Ascending aorta (tissue), 2 donors: ENCODE results near the gene MYH16. TPM values are rescaled to one million over a fixed set of nuclear protein-coding genes. Genes with fewer than 3 reads are reported as not detected.
"Not testable (repeated sequence)": the region's sequence is repeated elsewhere in the genome, so short reads cannot be mapped to it uniquely, and the experiment has no call there.

Source experiments
- DNase-seq, 2 donors: peaks; one replicate each; pipeline ENCODE4 v3.0.0-alpha.2; 2019; ENCODE audit warnings: low spot score in 2 of 2
- H3K27ac ChIP-seq, 2 donors: fragments of 200-600 bp; sonication (generic); one replicate each; pipeline ENCODE4 v1.5.1; 2016 to 2017; ENCODE audit warnings: mild to moderate bottlenecking in 1 of 2
- H3K27me3 ChIP-seq: fragments of 200-600 bp; sonication (generic); one replicate; pipeline ENCODE4 v1.5.1; 2017
- H3K36me3 ChIP-seq, 2 donors: fragments of 200-600 bp; sonication (generic); one replicate each; pipeline ENCODE4 v1.5.1; 2016
- H3K4me1 ChIP-seq, 2 donors: fragments of 200-600 bp; sonication (generic); one replicate each; pipeline ENCODE4 v1.5.1; 2016 to 2017; ENCODE audit warnings: mild to moderate bottlenecking in 1 of 2
- H3K4me3 ChIP-seq, 2 donors: fragments of 200-600 bp; sonication (generic); one replicate each; pipeline ENCODE4 v1.5.1; 2016 to 2017; ENCODE audit warnings: mild to moderate bottlenecking in 1 of 2
- H3K9me3 ChIP-seq, 2 donors: fragments of 200-600 bp; sonication (generic); one replicate each; pipeline ENCODE4 v1.5.1; 2016
- intact Hi-C: fragments of 100-400 bp; cut with DNase I; formaldehyde crosslinking; loops from one replicate; pipeline ENCODE4 v1.15.1; 2023
- total RNA-seq: library from RNA; depleted of rRNA; stranded (reverse); fragments of >200 nt; gene quantifications from one replicate; pipeline ENCODE4 v1.1.0, GENCODE V29; 2016
- TF ChIP-seq, protein P1 (sequence below), 3 experiments: fragments of 200-600 bp in 2 of 3; fragments of 450-650 bp in 1 of 3; sonication (generic) in 2 of 3; IDR thresholded peaks; one replicate each; pipeline ENCODE4 v1.5.1; 2016 to 2019; ENCODE audit warnings: antibody characterized with exemption in 3 of 3, mild to moderate bottlenecking in 1 of 3, moderate library complexity in 1 of 3

MYH16 gene
- total RNA-seq, 1 donor from 2014 or later: not detected

DNA sequence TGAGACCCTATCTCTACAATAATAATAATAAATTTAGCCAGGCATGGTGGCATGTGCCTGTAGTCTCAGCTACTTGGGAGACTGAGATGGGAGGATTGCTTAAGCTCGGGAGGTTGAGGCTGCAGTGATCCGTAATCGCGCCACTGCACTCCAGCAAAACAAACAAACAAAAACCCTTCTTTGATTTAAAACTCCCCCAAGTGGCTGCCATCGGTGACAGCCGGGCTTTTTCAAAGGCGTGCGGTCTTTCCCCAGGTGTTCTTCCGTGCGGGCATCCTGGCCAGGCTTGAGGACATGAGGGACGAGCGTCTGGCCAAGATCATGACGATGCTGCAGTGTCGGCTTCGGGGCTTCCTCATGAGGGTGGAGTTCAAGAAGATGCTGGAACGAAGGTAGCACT is 1.9 kb upstream of the MYH16 start:
- DNase-seq: no peak
- Histone ChIP-seq H3K4me1 (peaks cover 0 to 13% of the 10 kb centered on the region in 2 donors), H3K27ac (no peak overlapping the region), H3K4me3 (no peak overlapping the region), H3K27me3 (no peaks in the 10 kb centered on the region), H3K9me3 (no peaks in the 10 kb centered on the region), H3K36me3 (no peaks in the 10 kb centered on the region)
- TF ChIP-seq, protein P1, sequence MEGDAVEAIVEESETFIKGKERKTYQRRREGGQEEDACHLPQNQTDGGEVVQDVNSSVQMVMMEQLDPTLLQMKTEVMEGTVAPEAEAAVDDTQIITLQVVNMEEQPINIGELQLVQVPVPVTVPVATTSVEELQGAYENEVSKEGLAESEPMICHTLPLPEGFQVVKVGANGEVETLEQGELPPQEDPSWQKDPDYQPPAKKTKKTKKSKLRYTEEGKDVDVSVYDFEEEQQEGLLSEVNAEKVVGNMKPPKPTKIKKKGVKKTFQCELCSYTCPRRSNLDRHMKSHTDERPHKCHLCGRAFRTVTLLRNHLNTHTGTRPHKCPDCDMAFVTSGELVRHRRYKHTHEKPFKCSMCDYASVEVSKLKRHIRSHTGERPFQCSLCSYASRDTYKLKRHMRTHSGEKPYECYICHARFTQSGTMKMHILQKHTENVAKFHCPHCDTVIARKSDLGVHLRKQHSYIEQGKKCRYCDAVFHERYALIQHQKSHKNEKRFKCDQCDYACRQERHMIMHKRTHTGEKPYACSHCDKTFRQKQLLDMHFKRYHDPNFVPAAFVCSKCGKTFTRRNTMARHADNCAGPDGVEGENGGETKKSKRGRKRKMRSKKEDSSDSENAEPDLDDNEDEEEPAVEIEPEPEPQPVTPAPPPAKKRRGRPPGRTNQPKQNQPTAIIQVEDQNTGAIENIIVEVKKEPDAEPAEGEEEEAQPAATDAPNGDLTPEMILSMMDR (IDR thresholded peaks at IDR 0.05): no peak
- intact Hi-C loops: no loop called here

DNA sequence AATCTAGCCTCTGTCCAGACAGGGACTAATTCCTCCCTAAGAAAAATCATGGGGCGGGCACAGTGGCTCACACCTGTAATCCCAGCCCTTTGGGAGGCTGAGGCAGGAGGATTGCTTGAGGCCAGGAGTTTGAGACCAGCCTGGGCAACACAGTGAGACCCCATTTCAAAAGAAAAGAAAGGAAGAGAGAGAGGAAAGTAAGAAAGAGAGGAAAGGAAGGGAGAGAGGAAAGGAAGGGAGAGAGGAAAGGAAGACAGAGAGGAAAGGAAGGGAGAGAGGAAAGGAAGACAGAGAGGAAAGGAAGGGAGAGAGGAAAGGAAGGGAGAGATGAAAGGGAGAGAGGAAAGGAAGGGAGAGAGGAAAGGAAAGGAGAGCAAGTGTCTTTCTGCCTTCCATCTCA is 922 bp downstream of the MYH16 start:
- DNase-seq, H3K9me3 ChIP-seq, H3K36me3 ChIP-seq, H3K4me1 ChIP-seq, H3K27ac ChIP-seq, intact Hi-C loops, H3K27me3 ChIP-seq, H3K4me3 ChIP-seq: not testable (repeated sequence)

DNA sequence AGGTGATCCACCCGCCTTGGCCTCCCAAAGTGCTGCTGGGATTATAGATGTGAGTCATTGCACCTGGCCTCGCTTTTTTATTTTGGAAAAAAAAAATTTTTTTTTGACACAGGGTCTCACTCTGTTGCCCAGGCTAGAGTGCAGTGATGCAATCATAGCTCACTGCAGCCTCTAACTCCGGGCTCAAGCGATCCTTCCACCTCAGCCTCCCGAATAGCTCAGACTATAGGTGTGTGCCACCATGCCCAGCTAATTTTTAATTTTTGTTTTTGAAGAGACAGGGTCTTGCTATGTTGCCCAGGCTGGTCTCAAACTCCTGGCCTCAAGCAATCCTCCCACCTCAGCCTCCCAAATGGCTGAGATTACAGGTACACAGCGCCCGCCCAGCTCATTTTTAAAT is 2.3 kb downstream of the MYH16 start:
- H3K9me3 ChIP-seq, H3K4me3 ChIP-seq, intact Hi-C loops, H3K27ac ChIP-seq, DNase-seq, H3K27me3 ChIP-seq, H3K4me1 ChIP-seq, H3K36me3 ChIP-seq: not testable (repeated sequence)

DNA sequence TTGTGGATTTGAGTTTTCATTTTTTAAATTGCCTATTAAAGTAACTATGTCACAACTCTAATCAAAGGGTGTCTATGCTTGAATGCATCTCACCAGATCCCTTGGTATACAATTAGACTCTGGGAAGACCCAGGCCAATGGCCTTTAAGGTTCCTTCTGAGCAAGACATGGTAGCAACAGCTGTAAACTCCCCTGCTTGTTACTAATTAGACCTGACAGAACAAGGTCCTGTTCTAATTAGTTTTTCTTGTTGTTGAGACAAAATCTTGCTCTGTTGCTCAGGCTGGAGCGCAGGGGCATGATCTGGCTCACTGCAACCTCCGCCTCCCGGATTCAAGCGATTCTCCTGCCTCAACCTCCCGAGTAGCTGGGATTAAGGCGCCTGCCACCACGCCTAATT is 2.9 kb downstream of the MYH16 start:
- Histone ChIP-seq H3K27me3 (no peaks in the 10 kb centered on the region), H3K36me3 (no peaks in the 10 kb centered on the region), H3K9me3 (no peaks in the 10 kb centered on the region), H3K4me3 (no peak overlapping the region), H3K4me1 (no peaks in the 10 kb centered on the region), H3K27ac (no peak overlapping the region)
- TF ChIP-seq, protein P1 (IDR thresholded peaks at IDR 0.05): no peak
- intact Hi-C loops: no loop called here
- no peak for DNase-seq

DNA sequence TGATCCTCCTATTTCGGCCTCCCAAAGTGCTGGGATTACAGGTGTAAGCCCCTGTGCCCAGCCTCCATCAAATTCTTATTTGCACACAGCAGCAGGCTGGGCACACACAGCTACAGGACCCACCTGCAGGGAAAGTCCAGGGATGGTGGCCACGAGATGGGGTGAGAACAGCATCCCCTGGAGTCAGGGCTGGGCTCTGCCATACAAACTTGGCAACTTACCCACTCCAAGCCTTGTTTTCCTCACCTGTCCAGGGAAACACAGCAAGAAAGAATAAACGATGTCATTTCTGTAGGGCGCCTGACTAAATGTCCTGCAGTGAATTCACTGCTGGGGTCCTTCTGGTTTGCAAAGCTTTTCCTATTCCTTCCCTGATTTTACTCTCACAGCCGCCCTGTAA is 5.5 kb downstream of the MYH16 start:
- no peaks in the 10 kb centered on the region for H3K27me3 ChIP-seq
- intact Hi-C loops: no loop called here

DNA sequence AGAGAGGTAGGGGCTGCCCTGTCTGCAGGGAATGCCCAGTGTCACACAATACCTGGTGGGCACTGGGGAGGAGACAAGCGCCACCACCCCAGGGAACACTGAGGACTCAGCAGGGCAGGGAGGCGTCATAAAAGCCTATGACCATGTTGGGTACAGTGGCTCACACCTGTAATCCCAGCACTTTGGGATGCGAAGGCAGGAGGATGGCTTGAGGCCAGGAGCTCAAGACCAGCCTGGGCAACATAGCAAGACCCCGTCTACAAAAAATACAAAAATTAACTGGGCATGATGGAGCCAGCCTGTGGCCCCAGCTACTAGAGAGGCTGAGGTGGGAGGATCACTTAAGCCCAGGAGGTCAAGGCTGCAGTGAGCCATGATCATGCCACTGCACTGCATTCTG is 11.5 kb downstream of the MYH16 start:
- H3K36me3 ChIP-seq, H3K27me3 ChIP-seq, H3K4me3 ChIP-seq, H3K27ac ChIP-seq, H3K4me1 ChIP-seq, intact Hi-C loops, H3K9me3 ChIP-seq, DNase-seq: not testable (repeated sequence)

More for the DNA sequence above, 5.5 kb downstream of the MYH16 start:
- no peak overlapping the region for H3K27ac ChIP-seq
- no peak overlapping the region for H3K4me3 ChIP-seq
- H3K9me3 ChIP-seq: no peaks in the 10 kb centered on the region
- no peaks in the 10 kb centered on the region for H3K36me3 ChIP-seq
- DNase-seq: no peak
- TF ChIP-seq, protein P1 (IDR thresholded peaks at IDR 0.05): no peak
- H3K4me1 ChIP-seq: no peaks in the 10 kb centered on the region

DNA sequence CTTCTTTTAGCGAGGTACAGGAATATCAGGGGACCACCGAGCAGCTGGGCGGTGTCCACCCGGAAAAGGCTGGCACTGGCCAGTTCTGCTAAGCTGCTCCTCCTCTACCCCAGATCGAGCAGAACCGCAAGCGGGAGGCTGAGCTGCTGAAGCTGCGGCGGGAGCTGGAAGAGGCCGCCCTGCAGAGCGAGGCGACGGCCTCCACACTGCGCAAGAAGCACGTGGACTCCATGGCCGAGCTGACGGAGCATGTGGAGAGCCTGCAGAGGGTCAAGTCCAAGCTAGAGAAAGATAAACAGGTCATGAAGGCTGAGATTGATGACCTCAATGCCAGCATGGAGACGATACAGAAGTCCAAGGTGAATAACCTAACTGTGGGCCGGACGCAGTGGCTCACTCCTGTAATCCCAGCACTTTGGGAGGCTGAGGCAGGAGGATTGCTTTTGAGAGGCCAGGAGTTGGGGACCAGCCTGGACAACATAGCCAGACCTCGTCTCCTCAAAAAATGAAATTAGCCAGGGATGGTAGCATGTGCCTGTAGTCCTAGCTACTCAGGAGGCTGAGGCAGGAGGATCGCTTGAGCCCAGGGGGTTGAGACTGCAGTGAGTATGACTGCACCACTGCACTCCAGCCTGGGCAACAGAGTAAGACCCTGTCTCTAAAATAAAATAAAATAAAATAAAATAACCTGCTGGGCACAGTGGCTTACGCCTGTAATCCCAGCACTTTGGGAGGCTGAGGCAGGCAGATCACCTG is 15.3 kb downstream of the MYH16 start:
- Histone ChIP-seq H3K27ac (no peak overlapping the region), H3K4me1 (no peaks in the 10 kb centered on the region), H3K9me3 (no peaks in the 10 kb centered on the region), H3K4me3 (no peak overlapping the region), H3K36me3 (no peaks in the 10 kb centered on the region), H3K27me3 (no peaks in the 10 kb centered on the region)
- DNase-seq: no peak
- intact Hi-C loops: no loop called here
- TF ChIP-seq, protein P1 (IDR thresholded peaks at IDR 0.05): no peak
